Mucosa of rectum (tissue), 2 donors: ENCODE data around the gene GPATCH2L.

Experiments used
- H3K27ac ChIP-seq, 2 donors: one replicate each; pipeline ENCODE4 v1.7.0; 2013; ENCODE audit warnings: inconsistent platforms in 2 of 2, low read depth in 2 of 2, low read length in 2 of 2
- H3K27me3 ChIP-seq, 2 donors: one replicate each; pipeline ENCODE4 v1.7.0; 2013; ENCODE audit warnings: low read length in 2 of 2; ENCODE audit not compliant: control insufficient read depth in 2 of 2, insufficient read depth in 2 of 2
- H3K36me3 ChIP-seq, 2 donors: one replicate each; pipeline ENCODE4 v1.7.0; 2013; ENCODE audit warnings: low read length in 2 of 2; ENCODE audit not compliant: control insufficient read depth in 2 of 2, insufficient read depth in 2 of 2
- H3K4me1 ChIP-seq, 2 donors: one replicate each; pipeline ENCODE4 v1.7.0; 2013; ENCODE audit warnings: low read length in 2 of 2, mild to moderate bottlenecking in 1 of 2; ENCODE audit not compliant: control insufficient read depth in 2 of 2, insufficient read depth in 2 of 2
- H3K4me3 ChIP-seq, 2 donors: one replicate each; pipeline ENCODE4 v1.7.0; 2013; ENCODE audit warnings: low read length in 2 of 2
- H3K9ac ChIP-seq, 2 donors: one replicate each; pipeline ENCODE4 v1.7.0; 2013; ENCODE audit warnings: low read length in 2 of 2, low read depth in 1 of 2, mild to moderate bottlenecking in 1 of 2
- H3K9me3 ChIP-seq, 2 donors: one replicate each; pipeline ENCODE4 v1.7.0; 2013; ENCODE audit warnings: low read length in 2 of 2; ENCODE audit not compliant: control insufficient read depth in 2 of 2
- donor health status: healthy.
- donor health status: Normal muscosa, but diverticular disease.

The GPATCH2L gene

DNA sequence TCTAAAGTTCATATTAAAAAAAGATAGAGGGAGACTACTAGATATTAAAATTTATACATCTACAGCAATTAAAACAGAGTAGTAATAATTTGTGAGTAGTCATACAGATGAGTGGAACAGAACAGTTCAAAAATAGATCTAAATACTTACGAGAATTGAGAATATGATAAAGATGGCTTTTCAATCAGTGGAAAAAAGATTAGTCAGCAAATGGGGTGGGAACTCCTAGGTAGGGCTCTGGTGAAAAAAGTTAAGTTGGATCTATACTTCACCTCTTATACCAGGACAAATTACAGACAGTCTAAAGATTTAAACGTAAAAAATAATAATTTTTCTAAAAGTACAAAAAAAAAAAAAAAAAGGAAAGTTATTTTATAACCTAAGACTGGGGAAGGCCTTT, 66.9 kb downstream of the GPATCH2L start:
- no peak overlapping the region for H3K27ac ChIP-seq
- H3K9me3 ChIP-seq: no peaks in the 10 kb centered on the region
- no peak overlapping the region for H3K9ac ChIP-seq
- H3K36me3 ChIP-seq: no peaks in the 10 kb centered on the region
- H3K27me3 ChIP-seq: no peaks in the 10 kb centered on the region
- no peak overlapping the region for H3K4me3 ChIP-seq
- no peaks in the 10 kb centered on the region for H3K4me1 ChIP-seq

DNA sequence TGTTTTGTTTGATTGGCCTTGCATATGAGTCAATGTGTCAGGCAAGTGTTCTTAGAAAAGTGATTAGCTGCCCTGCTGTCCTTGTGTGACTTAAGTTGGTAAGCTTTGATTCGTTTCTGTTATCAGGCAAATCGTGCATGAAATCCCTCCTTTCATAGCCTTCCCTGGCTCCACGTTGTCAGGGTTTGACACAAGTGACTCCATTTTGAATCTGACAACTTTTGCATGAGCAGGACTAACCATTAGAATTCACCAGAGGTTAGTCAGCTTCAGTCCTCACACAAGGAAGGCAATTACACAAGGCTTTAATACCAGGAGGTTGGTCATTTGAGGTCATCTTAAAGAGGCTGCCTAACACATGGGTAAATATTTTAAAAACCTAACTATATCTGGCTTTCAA, 68.2 kb downstream of the GPATCH2L start:
- Histone ChIP-seq H3K9ac (no peak overlapping the region), H3K4me1 (no peaks in the 10 kb centered on the region), H3K4me3 (no peak overlapping the region), H3K36me3 (no peaks in the 10 kb centered on the region), H3K27ac (no peak overlapping the region), H3K27me3 (no peaks in the 10 kb centered on the region), H3K9me3 (no peaks in the 10 kb centered on the region)

DNA sequence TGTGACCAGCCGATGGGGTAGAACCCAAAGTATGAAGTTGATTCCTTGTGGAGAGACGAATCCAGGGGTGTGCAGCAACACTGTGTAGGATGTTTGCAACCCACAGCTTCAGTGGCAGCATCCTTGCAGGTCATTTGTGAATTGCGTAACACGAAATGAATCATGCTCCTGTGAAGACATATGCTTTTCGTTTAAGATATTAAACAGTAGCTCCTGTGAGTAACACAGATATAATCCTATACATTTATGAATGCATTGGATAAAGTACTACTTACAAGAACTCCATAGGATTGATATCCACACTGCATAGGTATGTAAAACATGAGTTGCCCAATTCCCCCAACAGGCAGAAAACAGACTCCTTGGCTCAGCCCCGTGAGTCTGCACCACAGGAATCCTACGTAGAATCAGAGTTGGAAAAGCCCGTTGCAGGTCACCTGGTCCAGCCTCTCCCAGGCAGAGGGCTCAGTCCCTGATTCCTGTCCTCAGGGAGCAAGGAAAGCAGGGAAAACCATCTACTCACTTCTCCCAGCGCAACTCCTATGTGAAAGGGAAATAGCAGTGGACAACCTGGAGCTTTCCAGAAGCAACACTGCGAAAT, 75.8 kb downstream of the GPATCH2L start:
- no peaks in the 10 kb centered on the region for H3K4me1 ChIP-seq
- H3K27me3 ChIP-seq: no peaks in the 10 kb centered on the region
- no peaks in the 10 kb centered on the region for H3K9me3 ChIP-seq
- H3K36me3 ChIP-seq: no peaks in the 10 kb centered on the region
- H3K27ac ChIP-seq: no peak overlapping the region
- H3K9ac ChIP-seq: no peak overlapping the region
- H3K4me3 ChIP-seq: no peak overlapping the region

DNA sequence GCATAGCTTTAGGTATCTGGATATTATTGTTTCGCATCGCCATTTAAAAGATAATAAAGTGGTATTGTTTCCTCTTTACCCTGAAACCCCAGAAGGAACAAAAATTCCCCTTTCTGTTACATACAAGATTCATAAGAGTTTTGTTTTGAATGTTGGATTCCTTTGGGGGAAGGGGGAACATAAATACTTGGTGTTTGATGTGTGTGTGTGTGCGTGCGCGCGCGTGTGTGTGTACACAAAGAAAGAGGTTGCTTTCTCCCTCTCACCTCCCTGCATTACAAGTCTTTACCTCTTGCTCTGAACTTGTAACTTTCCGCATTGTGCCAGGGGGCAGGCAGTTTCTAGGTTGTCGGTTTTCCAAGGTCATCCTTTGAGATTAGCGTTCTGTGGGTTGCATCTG, 76.4 kb downstream of the GPATCH2L start:
- Histone ChIP-seq H3K9me3 (no peaks in the 10 kb centered on the region), H3K36me3 (no peaks in the 10 kb centered on the region), H3K9ac (no peak overlapping the region), H3K4me3 (no peak overlapping the region), H3K27me3 (no peaks in the 10 kb centered on the region), H3K4me1 (no peaks in the 10 kb centered on the region), H3K27ac (no peak overlapping the region)

DNA sequence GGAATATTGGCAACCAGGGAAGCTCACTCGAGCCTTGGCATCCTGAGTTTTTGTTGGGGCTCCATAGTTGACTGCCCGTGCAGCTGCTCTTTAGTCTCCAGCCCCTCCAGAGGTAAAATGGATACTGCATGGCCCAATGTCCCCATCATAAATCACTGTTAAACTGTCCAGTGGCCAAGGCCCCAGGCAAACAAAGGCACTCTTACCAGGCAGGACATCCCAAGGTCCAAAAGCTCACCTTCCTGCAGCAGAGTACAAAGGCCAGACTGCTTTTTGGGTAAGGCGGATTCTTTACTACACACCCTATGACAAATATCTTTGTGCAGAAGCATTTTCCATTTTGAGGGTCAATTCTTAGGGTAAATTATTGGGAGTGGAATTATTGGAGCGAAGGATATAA, 81.1 kb downstream of the GPATCH2L start:
- no peaks in the 10 kb centered on the region for H3K27me3 ChIP-seq
- no peaks in the 10 kb centered on the region for H3K4me1 ChIP-seq
- H3K4me3 ChIP-seq: no peak overlapping the region
- H3K27ac ChIP-seq: no peak overlapping the region
- no peaks in the 10 kb centered on the region for H3K36me3 ChIP-seq
- no peak overlapping the region for H3K9ac ChIP-seq
- H3K9me3 ChIP-seq: no peaks in the 10 kb centered on the region

DNA sequence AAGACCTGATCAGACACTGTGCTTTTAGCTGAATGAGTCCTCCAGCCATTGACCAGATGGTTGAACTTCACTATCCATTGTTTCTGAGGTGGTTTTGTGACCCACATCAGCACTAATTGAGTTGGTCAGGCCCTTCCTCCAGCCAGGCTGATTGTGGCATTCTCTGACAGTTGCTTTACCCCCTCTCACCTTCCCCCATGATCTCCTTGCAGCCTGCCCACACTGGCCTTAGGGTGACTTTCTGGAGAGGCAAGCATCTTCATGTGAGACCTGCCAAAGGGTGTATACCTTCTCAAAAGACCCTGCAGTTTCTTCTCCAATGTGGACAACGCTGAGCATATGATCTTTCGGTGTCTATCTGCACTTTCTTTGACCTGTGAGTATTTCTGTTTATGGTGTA, 83.9 kb downstream of the GPATCH2L start:
- Histone ChIP-seq H3K27ac (no peak overlapping the region), H3K4me3 (no peak overlapping the region)

DNA sequence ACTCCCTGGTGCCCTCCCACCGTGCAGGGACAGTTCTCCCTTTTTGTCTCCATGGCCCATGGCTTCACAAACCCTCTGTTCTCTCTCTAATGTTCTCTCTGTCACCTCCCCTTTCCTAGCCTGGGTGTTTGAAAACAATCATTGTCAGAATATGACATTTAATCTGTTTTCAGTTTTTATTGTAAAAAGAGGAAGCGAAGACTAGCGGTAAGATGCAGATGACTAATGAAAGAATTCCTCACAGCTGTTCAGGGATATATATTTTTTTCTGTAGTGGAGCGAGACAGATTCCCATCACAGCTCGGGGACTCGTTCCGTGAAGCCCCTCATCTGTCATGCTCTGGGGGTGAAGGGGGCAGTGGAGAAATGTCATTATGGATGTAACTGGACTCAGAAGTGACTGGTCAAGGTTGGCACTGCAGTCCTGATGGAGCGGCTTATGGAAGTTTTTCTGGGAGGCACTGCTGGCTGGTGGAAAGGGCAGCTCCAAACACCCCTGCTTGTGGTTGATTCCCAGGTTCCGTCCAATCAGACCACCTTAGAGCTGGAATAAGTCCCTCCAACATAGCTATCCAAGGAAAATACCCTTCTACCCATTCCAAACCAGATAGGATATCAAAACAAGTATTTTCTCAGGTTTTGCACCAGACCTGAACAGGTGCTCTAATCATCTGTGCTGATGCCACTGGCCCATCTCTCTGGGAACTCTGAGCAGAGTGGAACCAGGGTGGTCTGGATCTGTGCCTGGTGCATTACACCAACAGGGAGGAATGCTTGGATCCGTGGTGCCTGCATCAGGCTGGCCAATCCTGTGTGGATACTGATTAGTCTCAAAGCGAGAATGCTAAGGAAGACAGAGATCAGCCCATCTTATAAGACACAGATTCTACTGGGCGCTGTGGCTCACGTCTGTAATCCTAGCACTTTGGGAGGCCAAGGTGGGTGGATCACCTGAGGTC, 84.7 kb downstream of the GPATCH2L start:
- Histone ChIP-seq H3K27me3 (no peaks in the 10 kb centered on the region), H3K36me3 (no peaks in the 10 kb centered on the region), H3K9me3 (no peaks in the 10 kb centered on the region), H3K4me3 (no peak overlapping the region), H3K9ac (no peak overlapping the region), H3K27ac (no peak overlapping the region), H3K4me1 (no peaks in the 10 kb centered on the region)

More for the DNA sequence above, 83.9 kb downstream of the GPATCH2L start:
- no peaks in the 10 kb centered on the region for H3K4me1 ChIP-seq
- H3K9me3 ChIP-seq: no peaks in the 10 kb centered on the region
- no peak overlapping the region for H3K9ac ChIP-seq
- no peaks in the 10 kb centered on the region for H3K36me3 ChIP-seq
- H3K27me3 ChIP-seq: no peaks in the 10 kb centered on the region

DNA sequence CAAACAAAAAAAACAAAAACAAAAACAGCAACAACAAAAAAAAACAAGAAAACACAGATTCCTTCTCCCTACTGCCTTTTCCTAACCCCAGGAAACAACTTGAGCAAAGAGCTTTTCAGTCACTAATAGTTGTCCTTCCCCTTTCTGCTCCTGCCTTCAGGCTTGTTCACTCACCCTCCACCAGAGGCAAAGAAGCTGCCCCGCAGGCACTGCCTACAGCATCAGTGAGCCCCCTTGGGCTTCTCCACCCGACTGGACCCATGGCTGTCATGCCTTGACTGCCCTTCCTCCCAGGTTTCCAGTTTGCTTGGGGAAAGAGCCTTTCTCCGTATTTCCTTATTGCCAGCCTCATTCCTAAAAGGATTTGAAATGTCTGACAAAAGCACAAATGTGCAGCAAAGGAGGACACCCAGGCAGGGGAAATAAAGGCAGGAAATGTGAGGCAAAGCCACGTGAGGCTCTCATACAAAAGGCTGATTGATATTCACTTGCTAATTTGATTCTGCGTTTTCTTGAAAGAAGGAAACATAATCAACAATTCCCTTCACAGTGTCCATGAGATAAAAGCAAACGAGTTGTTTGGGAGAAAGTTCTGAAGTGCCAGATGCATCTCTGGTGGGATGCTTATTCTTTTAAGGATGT, 85.7 kb downstream of the GPATCH2L start:
- Histone ChIP-seq H3K27ac (no peak overlapping the region), H3K9ac (no peak overlapping the region), H3K36me3 (no peaks in the 10 kb centered on the region), H3K4me3 (no peak overlapping the region), H3K9me3 (no peaks in the 10 kb centered on the region), H3K27me3 (no peaks in the 10 kb centered on the region), H3K4me1 (no peaks in the 10 kb centered on the region)

DNA sequence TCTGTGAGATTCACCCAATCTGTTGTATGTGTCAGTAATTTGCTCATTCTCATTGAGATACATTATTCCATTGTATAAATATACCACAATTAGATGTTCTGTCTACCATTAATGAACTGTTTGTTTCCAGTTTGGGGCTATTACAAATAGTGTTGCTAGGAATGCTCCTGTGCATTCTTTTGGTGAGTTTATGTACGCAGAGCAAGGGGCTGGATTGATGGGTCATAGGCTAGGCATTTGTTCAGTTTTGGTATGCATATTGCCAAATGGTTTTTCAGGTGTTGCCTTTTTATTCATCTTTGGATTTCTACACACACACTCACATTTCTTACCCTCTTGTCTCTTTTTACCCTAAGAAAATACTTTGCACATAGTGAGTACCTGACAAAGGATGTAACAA, 93.4 kb downstream of the GPATCH2L start:
- Histone ChIP-seq H3K9ac (no peak overlapping the region), H3K36me3 (no peaks in the 10 kb centered on the region), H3K4me1 (no peaks in the 10 kb centered on the region), H3K4me3 (no peak overlapping the region), H3K27ac (no peak overlapping the region), H3K27me3 (no peaks in the 10 kb centered on the region), H3K9me3 (no peaks in the 10 kb centered on the region)

DNA sequence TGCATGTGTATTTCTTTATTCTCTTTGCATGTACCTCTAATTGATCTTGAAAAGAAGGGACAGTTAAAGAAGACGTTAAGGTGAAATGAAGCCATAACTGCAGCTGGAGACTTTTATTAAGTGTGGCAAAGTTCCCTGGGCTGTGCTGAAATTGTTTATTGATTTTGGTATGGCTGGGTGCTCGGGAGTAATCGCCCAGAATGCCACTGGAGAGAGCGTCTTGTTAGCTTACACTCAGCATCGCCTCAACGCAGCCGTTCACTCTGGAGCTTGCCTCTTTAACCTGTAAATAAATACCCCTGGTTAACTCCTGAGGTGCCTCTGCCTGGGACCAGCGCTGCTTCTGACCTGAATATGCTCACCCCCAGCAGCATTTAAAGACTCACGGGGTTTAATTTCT, 98.6 kb downstream of the GPATCH2L start:
- no peaks in the 10 kb centered on the region for H3K4me1 ChIP-seq
- no peak overlapping the region for H3K27ac ChIP-seq
- no peaks in the 10 kb centered on the region for H3K9me3 ChIP-seq
- peaks cover 2 to 3% of the 10 kb centered on the region in 2 donors for H3K27me3 ChIP-seq
- no peaks in the 10 kb centered on the region for H3K36me3 ChIP-seq
- H3K4me3 ChIP-seq: no peak overlapping the region
- no peak overlapping the region for H3K9ac ChIP-seq
